GM10248 (cell line): ENCODE measurements around the gene SLCO2B1.

ENCODE experiments used
- CTCF ChIA-PET: fragments of 300-600 bp; sonication (Branson Sonifier 250); formaldehyde crosslinking; extraction: SDS; loops from one replicate; lab custom pipeline; 2021; ENCODE audit warnings: antibody characterized with exemption; lab: Yijun Ruan, JAX
- POLR2A ChIA-PET: fragments of 350-650 bp; sonication (Branson Sonifier 250); formaldehyde crosslinking; extraction: SDS; loops from one replicate; lab custom pipeline; 2020; ENCODE audit warnings: antibody characterized with exemption; lab: Yijun Ruan, JAX
- DNase-seq: peaks from one replicate; pipeline ENCODE4 v3.0.0; 2012; ENCODE audit errors: extremely low spot score
- TF ChIP-seq, protein P1 (sequence below): IDR thresholded peaks from 2 replicates; pipeline ENCODE4 v1.5.1; 2012; ENCODE audit warnings: mild to moderate bottlenecking, low read depth; ENCODE audit errors: extremely low read depth, missing control alignments, control extremely low read depth

The SLCO2B1 gene

DNA sequence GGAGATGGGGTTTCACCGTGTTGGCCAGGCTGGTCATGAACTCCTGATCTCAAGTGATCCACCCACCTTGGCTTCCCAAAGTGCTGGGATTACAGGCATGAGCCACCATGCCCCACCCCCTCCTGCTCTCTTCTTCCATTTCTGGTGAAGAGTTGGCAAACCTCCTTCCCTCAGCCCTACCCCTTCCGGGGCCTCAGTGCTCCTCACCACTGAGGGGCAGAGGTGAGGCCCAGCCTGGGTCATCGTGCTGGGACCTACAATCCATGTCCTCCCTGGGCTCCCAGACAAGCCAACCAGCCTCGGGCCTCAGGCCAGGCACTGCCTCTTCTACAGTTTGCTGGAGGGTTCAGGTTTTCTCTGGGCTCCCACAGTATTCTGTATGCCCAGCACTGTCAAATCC lies 74.9 kb downstream of the SLCO2B1 start:
- CTCF ChIA-PET = interaction anchor here (1.0 to 3.7 kb wide), 6 partner anchors 11 to 203 kb away, joined by 3 to 13 read pairs (median 4); partner anchors contain the start of gene TPBGL
- POLR2A ChIA-PET = no interaction called here
- TF ChIP-seq, protein P1, sequence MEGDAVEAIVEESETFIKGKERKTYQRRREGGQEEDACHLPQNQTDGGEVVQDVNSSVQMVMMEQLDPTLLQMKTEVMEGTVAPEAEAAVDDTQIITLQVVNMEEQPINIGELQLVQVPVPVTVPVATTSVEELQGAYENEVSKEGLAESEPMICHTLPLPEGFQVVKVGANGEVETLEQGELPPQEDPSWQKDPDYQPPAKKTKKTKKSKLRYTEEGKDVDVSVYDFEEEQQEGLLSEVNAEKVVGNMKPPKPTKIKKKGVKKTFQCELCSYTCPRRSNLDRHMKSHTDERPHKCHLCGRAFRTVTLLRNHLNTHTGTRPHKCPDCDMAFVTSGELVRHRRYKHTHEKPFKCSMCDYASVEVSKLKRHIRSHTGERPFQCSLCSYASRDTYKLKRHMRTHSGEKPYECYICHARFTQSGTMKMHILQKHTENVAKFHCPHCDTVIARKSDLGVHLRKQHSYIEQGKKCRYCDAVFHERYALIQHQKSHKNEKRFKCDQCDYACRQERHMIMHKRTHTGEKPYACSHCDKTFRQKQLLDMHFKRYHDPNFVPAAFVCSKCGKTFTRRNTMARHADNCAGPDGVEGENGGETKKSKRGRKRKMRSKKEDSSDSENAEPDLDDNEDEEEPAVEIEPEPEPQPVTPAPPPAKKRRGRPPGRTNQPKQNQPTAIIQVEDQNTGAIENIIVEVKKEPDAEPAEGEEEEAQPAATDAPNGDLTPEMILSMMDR = no peak
- no peak for DNase-seq

DNA sequence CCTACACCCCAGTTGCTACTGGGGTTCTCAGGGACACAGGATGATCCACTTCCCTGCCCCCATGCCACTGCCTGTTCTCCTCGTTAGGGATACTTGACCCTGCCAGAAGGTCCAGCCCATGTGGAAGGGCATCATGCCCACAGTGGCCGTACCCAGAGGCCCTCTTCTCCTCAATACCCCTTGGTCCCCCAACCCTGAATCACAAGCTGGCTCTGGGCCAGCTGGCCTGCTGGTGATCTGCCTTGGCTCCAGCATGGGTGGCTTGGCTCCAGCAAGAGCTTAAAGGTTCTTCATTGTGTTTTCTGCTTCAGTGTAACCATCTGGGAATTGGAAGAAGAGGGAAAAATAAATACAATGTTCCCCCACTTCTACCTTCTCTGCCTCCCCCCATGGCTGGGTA lies 78.6 kb downstream of the SLCO2B1 start:
- CTCF ChIA-PET = interaction anchor here (1.0 to 4.8 kb wide), 3 partner anchors 10 to 19 kb away, joined by 3 to 34 read pairs (median 5); partner anchors contain the start of gene TPBGL
- POLR2A ChIA-PET = no interaction called here
- TF ChIP-seq, protein P1 = no peak
- DNase-seq = no peak

- POLR2A ChIA-PET = no interaction called here
- CTCF ChIA-PET = interaction anchor here (1.0 to 4.8 kb wide), 7 partner anchors 9 to 491 kb away, joined by 3 to 34 read pairs (median 7); partner anchors contain the start of gene TPBGL
- TF ChIP-seq, protein P1 = no peak
- DNase-seq = no peak
Observed at GRCh38 chr11:75230621-75231020, 79.7 kb downstream of the SLCO2B1 start.

GRCh38 chr11:75233754-75234172 lies 82.9 kb downstream of the SLCO2B1 start:
- POLR2A ChIA-PET = no interaction called here
- TF ChIP-seq, protein P1 = no peak
- CTCF ChIA-PET = interaction anchor here (0.7 to 4.8 kb wide), 8 partner anchors 8 to 93 kb away, joined by 3 to 34 read pairs (median 3); partner anchors contain the start of gene TPBGL
- no peak for DNase-seq

GRCh38 chr11:75236062-75236461 lies 85.2 kb downstream of the SLCO2B1 start:
- CTCF ChIA-PET = interaction anchor here (2.1 kb wide), 1 partner anchor 13 kb away, joined by 12 read pairs; no protein-coding TSS in a partner anchor
- POLR2A ChIA-PET = no interaction called here
- TF ChIP-seq, protein P1 = no peak
- no peak for DNase-seq

- DNase-seq = no peak
- TF ChIP-seq, protein P1 = no peak
- POLR2A ChIA-PET = no interaction called here
- CTCF ChIA-PET = interaction anchor here (0.9 to 17.1 kb wide), 4 partner anchors 9 to 90 kb away, joined by 3 to 496 read pairs (median 41); partner anchors contain the start of gene SLCO2B1
Observed at GRCh38 chr11:75237050-75237449, 86.1 kb downstream of the SLCO2B1 start.
